GM23248 (cell line): ENCODE data around the gene TIGD1. TPM values are rescaled to one million over a fixed set of nuclear protein-coding genes. Genes with fewer than 3 reads are reported as not detected.

ENCODE experiments used
- DNase-seq: peaks from one replicate; pipeline ENCODE4 v3.0.0-alpha.2; 2015
- H2AFZ ChIP-seq: fragments of 200-600 bp; sonication (generic); 2 replicates; pipeline ENCODE4 v1.6.1; 2016; ENCODE audit warnings: antibody characterized with exemption
- H3F3A ChIP-seq: fragments of 200-600 bp; sonication (generic); 2 replicates; pipeline ENCODE4 v1.6.1; 2016; ENCODE audit warnings: mild to moderate bottlenecking, antibody characterized with exemption, mixed run types; ENCODE audit not compliant: insufficient read depth
- H3K27ac ChIP-seq: fragments of 200-600 bp; sonication (generic); 2 replicates; pipeline ENCODE4 v1.5.1; 2016; ENCODE audit warnings: mild to moderate bottlenecking
- H3K27me3 ChIP-seq: fragments of 200-600 bp; sonication (generic); replicated peaks from 2 replicates; pipeline ENCODE4 v1.6.1; 2016; ENCODE audit warnings: mild to moderate bottlenecking; ENCODE audit not compliant: insufficient read depth
- H3K36me3 ChIP-seq: fragments of 200-600 bp; sonication (generic); 2 replicates; pipeline ENCODE4 v1.6.1; 2016; ENCODE audit warnings: low read depth, mild to moderate bottlenecking
- H3K4me1 ChIP-seq: fragments of 200-600 bp; sonication (generic); 2 replicates; pipeline ENCODE4 v1.6.1; 2016; ENCODE audit warnings: mild to moderate bottlenecking; ENCODE audit not compliant: insufficient read depth
- H3K4me2 ChIP-seq: fragments of 200-600 bp; sonication (generic); one replicate; pipeline ENCODE4 v1.6.1; 2016; ENCODE audit warnings: mild to moderate bottlenecking; ENCODE audit not compliant: unreplicated experiment
- H3K4me3 ChIP-seq: fragments of 200-600 bp; sonication (generic); 2 replicates; pipeline ENCODE4 v1.5.1; 2016; ENCODE audit warnings: mild to moderate bottlenecking
- H3K79me2 ChIP-seq: fragments of 200-600 bp; sonication (generic); 2 replicates; pipeline ENCODE4 v1.6.1; 2016; ENCODE audit warnings: mild to moderate bottlenecking; ENCODE audit not compliant: insufficient read depth
- H3K9ac ChIP-seq: fragments of 200-600 bp; sonication (generic); 2 replicates; pipeline ENCODE4 v1.6.1; 2016; ENCODE audit warnings: mild to moderate bottlenecking
- H3K9me2 ChIP-seq: fragments of 200-600 bp; sonication (generic); 2 replicates; pipeline ENCODE4 v1.6.1; 2016; ENCODE audit warnings: mixed run types, mild to moderate bottlenecking, moderate library complexity; ENCODE audit not compliant: insufficient read depth
- H3K9me3 ChIP-seq: fragments of 200-600 bp; sonication (generic); one replicate; pipeline ENCODE4 v1.6.1; 2017; ENCODE audit warnings: low read depth
- H4K20me1 ChIP-seq: fragments of 200-600 bp; sonication (generic); 2 replicates; pipeline ENCODE4 v1.6.0; 2016; ENCODE audit not compliant: insufficient read depth
- EZH2 ChIP-seq: fragments of 200-600 bp; sonication (generic); IDR thresholded peaks from 2 replicates; pipeline ENCODE4 v1.6.1; 2018; ENCODE audit warnings: antibody characterized with exemption, mild to moderate bottlenecking; ENCODE audit not compliant: insufficient read depth, poor library complexity, severe bottlenecking
- EZH2phosphoT487 ChIP-seq: fragments of 200-600 bp; sonication (generic); IDR thresholded peaks from 2 replicates; pipeline ENCODE4 v1.6.1; 2018; ENCODE audit warnings: antibody characterized with exemption, moderate library complexity, mild to moderate bottlenecking, low read depth; ENCODE audit not compliant: insufficient read depth
- WGBS, 2 experiments: methylation state at CpG; one replicate each; pipeline ENCODE4 v1.1.6; 2015 to 2017; ENCODE audit warnings: low lambda C conversion rate in 2 of 2, low coverage in 1 of 2; ENCODE audit errors: missing lambda C conversion rate in 2 of 2; 5-methylcytosine and 5-hydroxymethylcytosine counted together
- in situ Hi-C: fragments of 300-500 bp; cut with MboI; formaldehyde crosslinking; loops from 2 replicates; pipeline ENCODE4 v1.15.0; 2020
- polyA plus RNA-seq: library from polyadenylated mRNA; unstranded; fragments of >200 nt; fragmentation: Nextera tagmentation; extraction: Ambion mirVana; gene quantifications from 2 replicates; pipeline ENCODE4 v1.2.1, GENCODE V29; 2016
- total RNA-seq: library from RNA; depleted of rRNA; stranded (reverse); fragments of >200 nt; shearing (Covaris generic); gene quantifications from 2 replicates; pipeline ENCODE4 v1.2.3, GENCODE V29; 2014

The TIGD1 gene
- total and polyA plus RNA-seq, 2 experiments from 2014 or later, result 3.6 to 4.3 TPM

DNA sequence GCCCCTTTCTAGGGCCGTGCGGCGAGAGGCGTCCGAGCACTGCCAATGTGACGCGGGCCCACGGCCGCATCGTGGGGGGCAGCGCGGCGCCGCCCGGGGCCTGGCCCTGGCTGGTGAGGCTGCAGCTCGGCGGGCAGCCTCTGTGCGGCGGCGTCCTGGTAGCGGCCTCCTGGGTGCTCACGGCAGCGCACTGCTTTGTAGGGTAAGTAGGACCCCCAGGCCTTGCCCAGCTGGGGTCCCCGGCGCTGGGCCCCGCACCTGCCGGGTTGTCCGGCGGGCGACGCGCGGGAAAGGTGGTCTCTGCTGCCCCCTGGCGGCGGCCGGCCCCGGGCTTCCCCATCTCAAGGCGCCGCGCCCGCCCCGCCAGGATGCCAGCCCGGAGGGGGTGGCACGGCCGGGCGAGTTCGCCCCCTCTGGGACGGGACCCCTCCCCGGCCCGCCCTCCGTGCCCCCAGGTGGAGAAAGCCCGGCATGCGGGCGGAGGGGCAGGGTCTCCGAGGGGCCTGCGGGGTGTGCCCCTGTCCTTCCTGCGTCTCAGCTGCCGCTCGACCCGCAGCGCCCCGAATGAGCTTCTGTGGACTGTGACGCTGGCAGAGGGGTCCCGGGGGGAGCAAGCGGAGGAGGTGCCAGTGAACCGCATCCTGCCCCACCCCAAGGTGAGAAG, 28.3 kb downstream of the TIGD1 start:
- Histone ChIP-seq H3K4me1 (no peaks in the 10 kb centered on the region), H3K79me2 (no peaks in the 10 kb centered on the region), H3K4me2 (no peak overlapping the region), H3K4me3 (no peak overlapping the region), H3K9ac (no peak overlapping the region), H3K27ac (no peak overlapping the region), H3K9me2 (no peaks in the 10 kb centered on the region), H4K20me1 (no peaks in the 10 kb centered on the region), H3K27me3 (peaks cover 58% of the 10 kb centered on the region), H3K36me3 (no peaks in the 10 kb centered on the region), H2AFZ (no peak overlapping the region), H3K9me3 (no peaks in the 10 kb centered on the region), H3F3A (no peaks in the 10 kb centered on the region)
- DNase-seq, result peak; percentile 56
- in situ Hi-C loops, result no loop called here
- WGBS, 2 experiments, result 6 to 11% methylated on average over 28 to 42 of the region's 66 CpGs
- TF ChIP-seq EZH2 (no peak), EZH2phosphoT487 (no peak)

DNA sequence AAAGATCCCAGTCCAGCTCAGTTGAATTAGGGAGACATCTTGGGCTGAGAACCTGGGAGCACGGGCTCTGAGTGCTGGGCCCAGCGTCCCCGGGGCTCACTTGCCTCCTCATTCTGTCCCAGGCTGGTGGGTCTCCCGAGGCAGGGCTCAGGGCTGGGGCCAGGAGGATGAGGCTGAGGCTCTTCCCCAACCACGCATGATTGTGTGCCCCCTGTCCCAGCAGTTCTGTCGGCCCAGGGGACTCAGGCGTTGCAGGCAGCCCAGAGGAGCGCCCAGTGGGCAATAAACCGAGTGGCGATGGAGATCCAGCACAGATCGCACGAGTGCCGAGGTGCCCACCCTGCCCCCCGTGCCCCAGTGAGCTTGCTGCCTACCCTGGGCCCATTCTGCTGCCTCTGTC, 29.3 kb downstream of the TIGD1 start:
- no peak for TF ChIP-seq EZH2phosphoT487
- no peak for TF ChIP-seq EZH2
- H4K20me1 ChIP-seq, result no peaks in the 10 kb centered on the region
- DNase-seq, result no peak
- no peak overlapping the region for H3K4me3 ChIP-seq
- H2AFZ ChIP-seq, result no peak overlapping the region
- in situ Hi-C loops, result no loop called here
- no peaks in the 10 kb centered on the region for H3K9me3 ChIP-seq
- no peaks in the 10 kb centered on the region for H3K4me1 ChIP-seq
- H3K27ac ChIP-seq, result no peak overlapping the region
- no peaks in the 10 kb centered on the region for H3K36me3 ChIP-seq
- no peaks in the 10 kb centered on the region for H3K9me2 ChIP-seq
- 71 to 72% methylated on average over 14 of the region's 14 CpGs for WGBS, 2 experiments
- H3K79me2 ChIP-seq, result no peaks in the 10 kb centered on the region
- H3F3A ChIP-seq, result no peaks in the 10 kb centered on the region
- H3K27me3 ChIP-seq, result peaks cover 58% of the 10 kb centered on the region
- no peak overlapping the region for H3K9ac ChIP-seq
- no peak overlapping the region for H3K4me2 ChIP-seq

DNA sequence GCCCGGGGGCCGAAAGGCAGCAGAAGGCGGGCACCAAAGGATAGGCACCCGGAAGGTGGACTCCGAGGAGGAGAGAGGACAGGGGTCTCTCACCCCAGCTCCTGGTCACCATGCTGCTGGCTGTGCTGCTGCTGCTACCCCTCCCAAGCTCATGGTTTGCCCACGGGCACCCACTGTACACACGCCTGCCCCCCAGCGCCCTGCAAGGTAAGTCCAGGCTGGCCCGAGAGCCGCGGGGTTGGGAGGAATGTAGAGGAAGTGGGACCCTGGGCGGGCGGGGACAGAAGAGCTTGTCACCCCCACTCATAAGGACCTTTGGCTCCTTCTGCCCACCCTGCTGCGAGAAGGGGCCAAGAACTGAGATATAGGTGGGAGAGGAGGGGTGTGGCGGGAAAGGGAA, 29.9 kb downstream of the TIGD1 start:
- no peak overlapping the region for H3K27ac ChIP-seq
- no peaks in the 10 kb centered on the region for H3K36me3 ChIP-seq
- H2AFZ ChIP-seq, result no peak overlapping the region
- TF ChIP-seq EZH2phosphoT487 (no peak), EZH2 (no peak)
- in situ Hi-C loops, result no loop called here
- 53 to 65% methylated on average over 15 of the region's 15 CpGs for WGBS, 2 experiments
- no peak overlapping the region for H3K4me3 ChIP-seq
- no peak for DNase-seq
- H4K20me1 ChIP-seq, result no peaks in the 10 kb centered on the region
- no peaks in the 10 kb centered on the region for H3K9me2 ChIP-seq
- H3K9me3 ChIP-seq, result no peaks in the 10 kb centered on the region
- no peak overlapping the region for H3K9ac ChIP-seq
- peaks cover 60% of the 10 kb centered on the region for H3K27me3 ChIP-seq
- H3F3A ChIP-seq, result no peaks in the 10 kb centered on the region
- no peaks in the 10 kb centered on the region for H3K4me1 ChIP-seq
- no peak overlapping the region for H3K4me2 ChIP-seq
- H3K79me2 ChIP-seq, result no peaks in the 10 kb centered on the region

DNA sequence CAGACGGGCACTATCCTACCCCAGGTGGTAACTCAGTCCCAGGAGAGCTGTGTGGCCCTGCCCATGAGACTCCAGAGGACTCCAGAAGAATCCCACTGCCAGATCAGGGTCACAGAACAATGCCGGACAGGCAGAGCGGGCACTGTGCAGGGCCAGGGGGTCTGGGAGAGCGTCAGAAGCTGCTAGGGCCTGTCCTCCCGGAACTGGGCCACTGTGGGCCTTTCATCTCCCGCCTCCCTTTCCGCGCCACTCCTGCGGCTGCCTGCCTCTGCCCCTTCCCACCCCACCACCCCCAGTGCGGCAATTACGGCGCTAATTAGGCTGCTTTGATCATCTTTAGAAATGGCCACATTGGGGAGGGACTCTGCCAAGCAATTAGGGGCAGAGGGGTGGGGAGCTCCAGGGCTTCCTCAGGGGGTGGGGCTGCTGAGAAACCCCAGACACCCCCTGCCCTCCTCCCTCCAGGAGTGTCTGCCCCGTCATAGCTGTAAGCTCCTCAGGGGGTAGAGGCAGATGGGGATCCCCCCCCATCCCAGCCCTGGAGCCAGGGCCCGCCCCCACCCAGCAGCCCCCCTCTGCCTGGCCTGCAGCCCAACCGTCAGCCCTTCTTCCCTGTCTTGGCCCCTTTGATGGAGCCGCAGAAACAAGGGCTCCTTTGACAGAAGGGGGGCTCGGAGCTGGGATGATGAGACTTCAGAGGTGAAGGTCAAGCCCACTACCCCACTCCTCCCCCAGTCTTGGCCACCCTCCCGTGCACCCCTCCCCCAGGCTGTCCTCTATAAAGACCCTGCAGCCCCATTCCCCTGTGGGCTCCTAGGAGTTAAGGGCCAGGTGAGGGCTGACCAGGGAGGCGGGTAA, 30.5 kb downstream of the TIGD1 start, which contains the start of gene PRSS56:
PRSS56 (plus strand) TSS at position 808 of the 858 bp plus-strand sequence. CDS start 211 bp downstream, outside the sequence.
- no peaks in the 10 kb centered on the region for H3K9me2 ChIP-seq
- H3K4me2 ChIP-seq, result no peak within 1 kb of the TSS
- H2AFZ ChIP-seq, result no peak within 1 kb of the TSS
- no peaks in the 10 kb centered on the region for H3K4me1 ChIP-seq
- no peak for TF ChIP-seq EZH2
- TF ChIP-seq EZH2phosphoT487, result no peak
- in situ Hi-C loops, result no loop called here
- H3K9ac ChIP-seq, result no peak within 1 kb of the TSS
- H3K4me3 ChIP-seq, result no peak within 1 kb of the TSS
- H3K27me3 ChIP-seq, result peaks cover 65% of the 10 kb centered on the region
- H3K9me3 ChIP-seq, result no peaks in the 10 kb centered on the region
- H3K79me2 ChIP-seq, result no peaks in the 10 kb centered on the region
- no peaks in the 10 kb centered on the region for H4K20me1 ChIP-seq
- DNase-seq, result no peak
- no peaks in the 10 kb centered on the region for H3F3A ChIP-seq
- 14 to 22% methylated on average over 14 to 19 of the region's 19 CpGs for WGBS, 2 experiments
- H3K36me3 ChIP-seq, result no peaks in the 10 kb centered on the region
- H3K27ac ChIP-seq, result no peak within 1 kb of the TSS
